Lower leg skin (tissue), 4 donors: ENCODE results near the gene CTAG1B. TPM values are rescaled to one million over a fixed set of nuclear protein-coding genes. Genes with fewer than 3 reads are reported as not detected.
"Not testable (repeated sequence)": the region's sequence is repeated elsewhere in the genome, so short reads cannot be mapped to it uniquely, and the experiment has no call there.

Source experiments
- DNase-seq, 2 donors: peaks; one replicate each; pipeline ENCODE4 v3.0.0-alpha.2; 2019; ENCODE audit warnings: low spot score in 2 of 2
- H3K4me3 ChIP-seq: fragments of 200-600 bp; sonication (generic); 2 replicates; pipeline ENCODE4 v1.5.1; 2017; ENCODE audit warnings: mild to moderate bottlenecking, low read depth; ENCODE audit not compliant: poor library complexity, severe bottlenecking
- CTCF ChIP-seq, 3 donors: fragments of 450-650 bp; IDR thresholded peaks; one replicate each; pipeline ENCODE4 v1.5.1; 2016; ENCODE audit warnings: antibody characterized with exemption in 3 of 3, mild to moderate bottlenecking in 3 of 3, moderate library complexity in 2 of 3
- POLR2A ChIP-seq, 2 donors: fragments of 450-650 bp; IDR thresholded peaks; one replicate each; pipeline ENCODE4 v1.6.1; 2016 to 2017; ENCODE audit warnings: antibody characterized with exemption in 2 of 2, mild to moderate bottlenecking in 1 of 2, moderate library complexity in 1 of 2
- WGBS, 2 donors: methylation state at CpG; one replicate each; pipeline ENCODE4 v1.1.5; 2018; 5-methylcytosine and 5-hydroxymethylcytosine counted together
- intact Hi-C: fragments of 100-400 bp; cut with DNase I; formaldehyde crosslinking; loops from one replicate; pipeline ENCODE4 v1.15.0; 2023; ENCODE audit warnings: low total_unique reads
- total RNA-seq, 4 donors: library from RNA; depleted of rRNA; stranded (reverse); fragments of >200 nt; gene quantifications; one replicate each; pipeline ENCODE4 v1.1.0, GENCODE V29; 2016

CTAG1B gene
- not detected for total RNA-seq

- WGBS, 2 donors, result no CpG with 5 or more reads among the region's 28 CpGs
- intact Hi-C loops, H3K4me3 ChIP-seq, DNase-seq: not testable (repeated sequence)
These were observed at the start of gene CTAG1B for GRCh38 chrX:154619182-154619581. TSS of gene CTAG1B (minus strand) at chrX:154619282. CDS start at chrX:154619218, 64 bp downstream.

GRCh38 chrX:154661899-154662298 is 42.8 kb upstream of the CTAG1B start:
- no peak for TF ChIP-seq CTCF (IDR thresholded peaks at IDR 0.05)
- TF ChIP-seq POLR2A (IDR thresholded peaks at IDR 0.05), result no peak
- no peak overlapping the region for H3K4me3 ChIP-seq
- intact Hi-C loops, result no loop called here
- 84 to 86% methylated on average over 7 of the region's 7 CpGs for WGBS, 2 donors
- peak in 1 of 2 donors; percentile 49 for DNase-seq

DNA sequence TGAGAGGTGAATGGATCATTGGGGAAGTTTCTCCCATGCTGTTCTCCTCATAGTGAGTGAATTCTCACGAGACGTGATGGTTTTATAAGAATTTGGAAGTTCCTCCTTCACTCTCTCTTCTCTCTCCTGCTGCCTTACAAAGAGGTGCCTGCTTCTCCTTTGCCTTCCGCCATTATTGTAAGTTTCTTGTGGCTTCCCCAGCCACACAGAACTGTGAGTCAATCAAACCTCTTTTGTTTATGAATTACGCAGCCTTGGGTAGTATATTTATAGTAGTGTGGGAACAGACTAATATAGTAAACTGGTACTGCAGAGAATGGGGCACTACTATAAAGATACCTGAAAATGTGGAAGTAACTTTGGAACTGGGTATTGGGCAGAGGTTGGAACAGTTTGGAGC is 42.1 kb upstream of the CTAG1B start:
- TF ChIP-seq POLR2A (IDR thresholded peaks at IDR 0.05), result no peak
- TF ChIP-seq CTCF (IDR thresholded peaks at IDR 0.05), result no peak
- intact Hi-C loops, result no loop called here
- H3K4me3 ChIP-seq, result no peak overlapping the region
- DNase-seq, result no peak
- 73 to 83% methylated on average over 4 of the region's 4 CpGs for WGBS, 2 donors

GRCh38 chrX:154660541-154660940 is 41.5 kb upstream of the CTAG1B start:
- H3K4me3 ChIP-seq, result no peak overlapping the region
- DNase-seq, result no peak
- intact Hi-C loops, result no loop called here
- WGBS, 2 donors, result 80 to 85% methylated on average over 5 to 6 of the region's 6 CpGs
- TF ChIP-seq CTCF (IDR thresholded peaks at IDR 0.05) (no peak), POLR2A (IDR thresholded peaks at IDR 0.05) (no peak)

- no peak overlapping the region for H3K4me3 ChIP-seq
- 85 to 89% methylated on average over 11 of the region's 11 CpGs for WGBS, 2 donors
- peak in 1 of 2 donors; percentile 50 for DNase-seq
- intact Hi-C loops, result no loop called here
- TF ChIP-seq CTCF (IDR thresholded peaks at IDR 0.05), result no peak
- no peak for TF ChIP-seq POLR2A (IDR thresholded peaks at IDR 0.05)
These were observed 39.9 kb upstream of the CTAG1B start for GRCh38 chrX:154658957-154659356.

- no peak overlapping the region for H3K4me3 ChIP-seq
- intact Hi-C loops, result no loop called here
- 94 to 96% methylated on average over 5 to 12 of the region's 12 CpGs for WGBS, 2 donors
- DNase-seq, result peak in 1 of 2 donors; percentile 57
- no peak for TF ChIP-seq POLR2A (IDR thresholded peaks at IDR 0.05)
These were observed 39.1 kb upstream of the CTAG1B start for GRCh38 chrX:154658187-154658586.

DNA sequence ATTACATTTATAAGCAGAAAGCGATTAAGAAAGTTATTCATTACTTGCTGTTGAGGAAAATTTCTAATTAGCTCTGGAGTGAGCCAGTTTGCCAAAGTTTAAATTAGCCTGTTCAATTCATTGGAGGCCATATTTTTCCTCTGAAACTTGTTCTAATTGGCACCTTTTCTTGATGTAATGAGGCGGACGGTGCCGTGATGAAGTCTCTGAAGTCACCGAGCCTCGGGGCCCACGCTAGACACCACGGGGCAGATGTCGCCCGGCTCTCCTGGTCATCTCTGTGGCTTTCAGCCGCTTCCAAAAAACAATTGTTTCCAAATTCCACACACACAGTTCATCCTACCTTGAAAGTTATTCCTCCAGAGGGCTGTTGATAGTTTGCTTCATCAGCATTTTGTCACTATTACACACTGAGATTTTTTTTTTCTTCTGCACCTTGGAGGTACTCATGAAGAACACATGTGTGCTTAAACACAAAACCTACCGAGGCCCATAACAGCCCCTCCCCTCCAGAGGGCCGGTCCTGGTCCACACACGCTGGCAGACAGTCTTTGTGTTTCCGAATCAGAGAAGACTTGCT is 38.2 kb upstream of the CTAG1B start:
- no peak for DNase-seq
- WGBS, 2 donors, result 85 to 90% methylated on average over 14 to 15 of the region's 15 CpGs
- intact Hi-C loops, result no loop called here
- H3K4me3 ChIP-seq, result no peak overlapping the region
- TF ChIP-seq POLR2A (IDR thresholded peaks at IDR 0.05), result no peak
- no peak for TF ChIP-seq CTCF (IDR thresholded peaks at IDR 0.05)
